Mucosa of rectum (tissue), 2 donors: ENCODE measurements around the gene PDGFRB.

ENCODE experiments used
- H3K27ac ChIP-seq, 2 donors: one replicate each; pipeline ENCODE4 v1.7.0; 2013; ENCODE audit warnings: inconsistent platforms in 2 of 2, low read depth in 2 of 2, low read length in 2 of 2
- H3K27me3 ChIP-seq, 2 donors: one replicate each; pipeline ENCODE4 v1.7.0; 2013; ENCODE audit warnings: low read length in 2 of 2; ENCODE audit not compliant: control insufficient read depth in 2 of 2, insufficient read depth in 2 of 2
- H3K36me3 ChIP-seq, 2 donors: one replicate each; pipeline ENCODE4 v1.7.0; 2013; ENCODE audit warnings: low read length in 2 of 2; ENCODE audit not compliant: control insufficient read depth in 2 of 2, insufficient read depth in 2 of 2
- H3K4me1 ChIP-seq, 2 donors: one replicate each; pipeline ENCODE4 v1.7.0; 2013; ENCODE audit warnings: low read length in 2 of 2, mild to moderate bottlenecking in 1 of 2; ENCODE audit not compliant: control insufficient read depth in 2 of 2, insufficient read depth in 2 of 2
- H3K4me3 ChIP-seq, 2 donors: one replicate each; pipeline ENCODE4 v1.7.0; 2013; ENCODE audit warnings: low read length in 2 of 2
- H3K9ac ChIP-seq, 2 donors: one replicate each; pipeline ENCODE4 v1.7.0; 2013; ENCODE audit warnings: low read length in 2 of 2, low read depth in 1 of 2, mild to moderate bottlenecking in 1 of 2
- H3K9me3 ChIP-seq, 2 donors: one replicate each; pipeline ENCODE4 v1.7.0; 2013; ENCODE audit warnings: low read length in 2 of 2; ENCODE audit not compliant: control insufficient read depth in 2 of 2
- donor health status: healthy.
- donor health status: Normal muscosa, but diverticular disease.

The PDGFRB gene

DNA sequence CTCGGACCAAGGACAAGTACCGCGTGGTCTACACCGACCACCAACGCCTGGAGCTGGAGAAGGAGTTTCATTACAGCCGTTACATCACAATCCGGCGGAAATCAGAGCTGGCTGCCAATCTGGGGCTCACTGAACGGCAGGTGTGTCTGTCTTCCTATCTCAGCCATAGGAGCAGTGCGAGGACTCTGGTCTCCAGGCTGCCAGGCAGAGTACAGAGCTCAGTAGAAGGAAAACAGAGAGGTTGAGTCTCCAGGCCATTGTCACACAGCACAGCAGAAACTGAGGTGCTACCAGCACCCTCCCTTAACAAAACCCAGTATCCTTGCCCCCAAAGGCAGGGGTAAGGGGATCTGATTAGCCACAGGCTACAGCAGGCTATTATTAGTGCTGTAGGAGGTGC is 27.1 kb upstream of the PDGFRB start:
- H3K9ac ChIP-seq = peak overlapping the region in 1 of 2 donors; percentile 77
- H3K36me3 ChIP-seq = peaks cover 10 to 25% of the 10 kb centered on the region in 2 donors
- H3K4me3 ChIP-seq = no peak overlapping the region
- H3K27ac ChIP-seq = peak overlapping the region; percentile 95 to 98
- no peaks in the 10 kb centered on the region for H3K9me3 ChIP-seq
- H3K4me1 ChIP-seq = peaks cover 89 to 98% of the 10 kb centered on the region in 2 donors
- no peaks in the 10 kb centered on the region for H3K27me3 ChIP-seq

DNA sequence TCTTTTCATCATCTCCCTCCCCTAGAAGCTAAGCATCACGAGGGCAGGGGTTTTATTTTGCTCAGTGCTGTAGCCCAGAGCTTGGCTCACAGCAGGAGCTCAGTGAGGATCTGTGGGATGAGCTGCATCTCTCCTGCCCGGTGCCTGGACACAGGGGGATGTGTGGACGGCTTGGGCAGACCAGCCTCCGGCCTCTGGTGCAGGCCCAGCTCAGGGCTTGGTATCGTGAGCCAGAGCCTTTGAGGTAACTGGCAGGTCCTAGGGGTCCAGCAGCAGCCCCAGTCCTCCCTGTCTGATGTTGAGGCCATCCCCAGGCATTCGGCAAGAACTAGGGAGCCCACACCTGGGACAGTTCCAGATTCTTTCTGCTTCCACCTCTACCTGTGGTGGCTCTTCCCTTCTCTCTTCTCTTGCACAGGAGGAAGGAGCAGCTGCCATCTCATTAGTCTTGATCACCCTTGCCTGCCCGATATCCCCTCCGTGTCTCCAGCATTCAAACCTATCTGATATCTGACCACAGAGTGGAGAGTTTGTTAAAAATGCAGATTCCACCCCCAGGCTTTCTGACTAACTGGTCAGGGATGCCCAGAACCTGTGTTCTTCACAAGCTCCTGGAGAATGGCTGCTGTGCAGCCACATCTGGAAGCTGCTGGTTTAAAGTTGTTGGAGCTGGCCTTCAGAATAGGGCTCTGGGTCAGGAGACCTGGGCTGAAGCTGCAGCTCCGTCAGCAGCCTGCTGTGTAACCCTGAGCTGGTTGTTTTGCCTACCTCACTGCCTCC is 26.3 kb upstream of the PDGFRB start:
- no peaks in the 10 kb centered on the region for H3K9me3 ChIP-seq
- peak overlapping the region in 1 of 2 donors; percentile 14 for H3K4me3 ChIP-seq
- no peaks in the 10 kb centered on the region for H3K27me3 ChIP-seq
- H3K4me1 ChIP-seq = peaks cover 91 to 97% of the 10 kb centered on the region in 2 donors
- H3K27ac ChIP-seq = peak overlapping the region; percentile 95 to 98
- peaks cover 10 to 28% of the 10 kb centered on the region in 2 donors for H3K36me3 ChIP-seq
- peak overlapping the region; percentile 14 to 77 for H3K9ac ChIP-seq

- H3K9ac ChIP-seq = peak overlapping the region; percentile 60 to 77
- no peaks in the 10 kb centered on the region for H3K9me3 ChIP-seq
- peaks cover 90 to 97% of the 10 kb centered on the region in 2 donors for H3K4me1 ChIP-seq
- peaks cover 8 to 25% of the 10 kb centered on the region in 2 donors for H3K36me3 ChIP-seq
- peak overlapping the region; percentile 95 to 98 for H3K27ac ChIP-seq
- H3K4me3 ChIP-seq = peak overlapping the region in 1 of 2 donors; percentile 31
- H3K27me3 ChIP-seq = no peaks in the 10 kb centered on the region
These were observed 25.4 kb upstream of the PDGFRB start for GRCh38 chr5:150181027-150181426.

DNA sequence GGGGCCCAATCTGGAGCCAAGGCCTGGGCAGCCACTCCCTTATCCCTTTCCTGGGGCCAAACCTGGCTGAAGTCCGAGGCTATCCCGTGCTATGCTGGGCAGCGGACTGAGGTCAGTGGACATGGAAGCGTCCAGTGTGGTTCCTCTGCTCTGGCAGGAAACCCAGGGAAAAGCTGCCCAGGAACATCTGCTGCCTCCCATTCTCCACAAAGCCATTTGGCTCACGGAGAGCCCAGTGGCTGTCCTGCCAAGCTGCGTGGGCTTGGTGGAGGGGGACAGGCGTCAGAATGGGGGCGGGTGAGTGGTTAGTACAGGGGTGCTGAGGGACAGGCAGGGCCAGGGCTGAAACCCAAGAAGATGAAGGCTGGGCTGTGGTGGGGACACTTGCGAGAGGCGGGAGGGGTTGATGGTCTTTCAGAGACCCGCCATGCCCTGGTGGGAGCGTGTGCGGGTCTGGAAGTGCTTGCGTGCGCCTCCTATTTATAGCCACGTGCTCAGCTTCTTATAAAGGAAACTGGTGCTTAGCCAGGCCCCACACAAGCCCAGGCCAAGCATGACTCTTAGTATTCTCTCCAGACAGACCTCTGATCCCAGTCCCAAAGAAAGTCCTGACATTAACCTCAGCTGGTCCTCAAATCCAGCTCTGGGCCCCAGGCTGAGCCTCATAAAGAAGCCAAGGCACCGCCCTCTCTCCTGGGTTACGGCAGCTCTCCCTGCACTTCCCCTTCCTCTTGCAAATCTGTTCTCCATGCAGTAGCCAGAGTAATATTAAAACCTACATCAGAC is 24.8 kb upstream of the PDGFRB start:
- Histone ChIP-seq H3K27ac (peak overlapping the region; percentile 95 to 98), H3K27me3 (no peaks in the 10 kb centered on the region), H3K9ac (peak overlapping the region; percentile 60 to 77), H3K4me3 (peak overlapping the region; percentile 8 to 37), H3K4me1 (peaks cover 88 to 97% of the 10 kb centered on the region in 2 donors), H3K9me3 (no peaks in the 10 kb centered on the region), H3K36me3 (peaks cover 11 to 25% of the 10 kb centered on the region in 2 donors)

- no peaks in the 10 kb centered on the region for H3K27me3 ChIP-seq
- peaks cover 13 to 27% of the 10 kb centered on the region in 2 donors for H3K36me3 ChIP-seq
- H3K9me3 ChIP-seq = no peaks in the 10 kb centered on the region
- H3K4me1 ChIP-seq = peaks cover 84 to 96% of the 10 kb centered on the region in 2 donors
- peak overlapping the region; percentile 47 to 77 for H3K9ac ChIP-seq
- peak overlapping the region in 1 of 2 donors; percentile 33 for H3K4me3 ChIP-seq
- H3K27ac ChIP-seq = peak overlapping the region; percentile 95 to 98
These were observed 23.5 kb upstream of the PDGFRB start for GRCh38 chr5:150179019-150179620.

DNA sequence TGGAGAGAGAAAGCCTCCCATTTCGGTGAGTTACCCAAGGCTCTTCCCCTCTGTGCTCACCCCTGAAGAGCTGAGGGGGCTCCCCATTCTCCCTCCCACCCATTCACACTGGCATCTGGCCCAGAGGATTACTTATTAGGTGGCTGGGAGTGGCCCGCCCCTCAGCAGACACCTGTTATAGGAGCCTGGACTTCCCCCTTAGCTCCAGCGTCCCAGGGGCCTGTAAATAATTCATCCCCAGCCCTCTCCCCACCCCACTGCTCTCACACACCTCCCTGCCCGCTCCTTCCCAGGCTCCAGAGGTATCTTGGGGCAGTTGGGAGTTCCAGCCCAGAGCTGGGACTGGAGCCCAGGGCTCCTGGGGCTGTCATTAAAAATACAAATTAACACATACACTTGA is 22.6 kb upstream of the PDGFRB start:
- Histone ChIP-seq H3K36me3 (peaks cover 14 to 26% of the 10 kb centered on the region in 2 donors), H3K4me1 (peaks cover 85 to 96% of the 10 kb centered on the region in 2 donors), H3K27ac (peak overlapping the region; percentile 95 to 98)

GRCh38 chr5:150177721-150178120 is 22.1 kb upstream of the PDGFRB start:
- peaks cover 85 to 96% of the 10 kb centered on the region in 2 donors for H3K4me1 ChIP-seq
- H3K27me3 ChIP-seq = no peaks in the 10 kb centered on the region
- no peaks in the 10 kb centered on the region for H3K9me3 ChIP-seq
- no peak overlapping the region for H3K4me3 ChIP-seq
- peaks cover 17 to 23% of the 10 kb centered on the region in 2 donors for H3K36me3 ChIP-seq
- peak overlapping the region; percentile 95 to 98 for H3K27ac ChIP-seq
- H3K9ac ChIP-seq = peak overlapping the region; percentile 2 to 21

More for the DNA sequence above, 22.6 kb upstream of the PDGFRB start:
- H3K9me3 ChIP-seq = no peaks in the 10 kb centered on the region
- H3K9ac ChIP-seq = peak overlapping the region; percentile 14 to 21
- no peak overlapping the region for H3K4me3 ChIP-seq
- no peaks in the 10 kb centered on the region for H3K27me3 ChIP-seq

- no peaks in the 10 kb centered on the region for H3K27me3 ChIP-seq
- no peak overlapping the region for H3K4me3 ChIP-seq
- no peaks in the 10 kb centered on the region for H3K9me3 ChIP-seq
- peak overlapping the region in 1 of 2 donors; percentile 3 for H3K9ac ChIP-seq
- peak overlapping the region; percentile 95 to 98 for H3K27ac ChIP-seq
- peaks cover 17 to 25% of the 10 kb centered on the region in 2 donors for H3K36me3 ChIP-seq
- peaks cover 80 to 94% of the 10 kb centered on the region in 2 donors for H3K4me1 ChIP-seq
These were observed 21.3 kb upstream of the PDGFRB start for GRCh38 chr5:150176745-150177477.

- no peak overlapping the region for H3K4me3 ChIP-seq
- H3K27ac ChIP-seq = peak overlapping the region; percentile 43 to 95
- H3K4me1 ChIP-seq = peaks cover 67 to 85% of the 10 kb centered on the region in 2 donors
- no peak overlapping the region for H3K9ac ChIP-seq
- peaks cover 17 to 36% of the 10 kb centered on the region in 2 donors for H3K36me3 ChIP-seq
- no peaks in the 10 kb centered on the region for H3K27me3 ChIP-seq
- no peaks in the 10 kb centered on the region for H3K9me3 ChIP-seq
These were observed 19.9 kb upstream of the PDGFRB start for GRCh38 chr5:150175536-150175935.
